Measurements from ENCODE around the gene NR6A1. TPM values are rescaled to one million over a fixed set of nuclear protein-coding genes. Genes with fewer than 3 reads are reported as not detected.

The NR6A1 gene
- total RNA-seq, 1 experiment from 2014 or later: 164 TPM

GRCh38 chr9:124468061-124468740, 302.9 kb downstream of the NR6A1 start (continued):
- TF ChIP-seq, protein P1, sequence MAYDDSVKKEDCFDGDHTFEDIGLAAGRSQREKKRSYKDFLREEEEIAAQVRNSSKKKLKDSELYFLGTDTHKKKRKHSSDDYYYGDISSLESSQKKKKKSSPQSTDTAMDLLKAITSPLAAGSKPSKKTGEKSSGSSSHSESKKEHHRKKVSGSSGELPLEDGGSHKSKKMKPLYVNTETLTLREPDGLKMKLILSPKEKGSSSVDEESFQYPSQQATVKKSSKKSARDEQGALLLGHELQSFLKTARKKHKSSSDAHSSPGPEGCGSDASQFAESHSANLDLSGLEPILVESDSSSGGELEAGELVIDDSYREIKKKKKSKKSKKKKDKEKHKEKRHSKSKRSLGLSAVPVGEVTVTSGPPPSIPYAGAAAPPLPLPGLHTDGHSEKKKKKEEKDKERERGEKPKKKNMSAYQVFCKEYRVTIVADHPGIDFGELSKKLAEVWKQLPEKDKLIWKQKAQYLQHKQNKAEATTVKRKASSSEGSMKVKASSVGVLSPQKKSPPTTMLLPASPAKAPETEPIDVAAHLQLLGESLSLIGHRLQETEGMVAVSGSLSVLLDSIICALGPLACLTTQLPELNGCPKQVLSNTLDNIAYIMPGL (CRISPR knock-in tag; IDR thresholded peaks at IDR 0.05): no peak
- TF ChIP-seq FOXP4 (CRISPR knock-in tag; IDR thresholded peaks at IDR 0.05) (no peak), GTF2I (CRISPR knock-in tag; conservative IDR thresholded peaks at IDR 0.05) (no peak), FOXK1 (CRISPR knock-in tag; IDR thresholded peaks at IDR 0.05) (no peak), NR2C2 (CRISPR knock-in tag; IDR thresholded peaks at IDR 0.05) (no peak), ZNF423 (CRISPR knock-in tag; IDR thresholded peaks at IDR 0.05) (no peak), MYBL2 (CRISPR knock-in tag; IDR thresholded peaks at IDR 0.05) (no peak), ZBTB21 (CRISPR knock-in tag; IDR thresholded peaks at IDR 0.05; ENCODE audit: borderline replicate concordance) (no peak), PRRX2 (CRISPR knock-in tag; IDR thresholded peaks at IDR 0.05) (no peak)
- TF ChIP-seq, protein P2, sequence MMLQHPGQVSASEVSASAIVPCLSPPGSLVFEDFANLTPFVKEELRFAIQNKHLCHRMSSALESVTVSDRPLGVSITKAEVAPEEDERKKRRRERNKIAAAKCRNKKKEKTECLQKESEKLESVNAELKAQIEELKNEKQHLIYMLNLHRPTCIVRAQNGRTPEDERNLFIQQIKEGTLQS (CRISPR knock-in tag; conservative IDR thresholded peaks at IDR 0.05): no peak

GRCh38 chr9:124467410-124468060, 303.6 kb downstream of the NR6A1 start:
- H3K4me3 Mint-ChIP-seq: no peak overlapping the region
- no peaks in the 10 kb centered on the region for H3K9me3 Mint-ChIP-seq
- H3K36me3 Mint-ChIP-seq: no peaks in the 10 kb centered on the region
- DNase-seq (ENCODE audit: low spot score): no peak
- POLR2A ChIA-PET: no interaction called here
- TF ChIP-seq ZNF232 (CRISPR knock-in tag; IDR thresholded peaks at IDR 0.05) (no peak), AR (CRISPR knock-in tag; IDR thresholded peaks at IDR 0.05) (no peak), SMAD4 (CRISPR knock-in tag; IDR thresholded peaks at IDR 0.05) (no peak), SOX15 (CRISPR knock-in tag; IDR thresholded peaks at IDR 0.05) (no peak), PRRX2 (CRISPR knock-in tag; IDR thresholded peaks at IDR 0.05) (no peak), ZNF396 (CRISPR knock-in tag; IDR thresholded peaks at IDR 0.05; ENCODE audit: borderline replicate concordance) (no peak), NR3C1 (CRISPR knock-in tag; conservative IDR thresholded peaks at IDR 0.05; ENCODE audit: low read depth) (no peak), ZNF416 (CRISPR knock-in tag; IDR thresholded peaks at IDR 0.05) (no peak), RORB (CRISPR knock-in tag; IDR thresholded peaks at IDR 0.05) (no peak), ATF1 (CRISPR knock-in tag; IDR thresholded peaks at IDR 0.05) (no peak), GTF2I (CRISPR knock-in tag; conservative IDR thresholded peaks at IDR 0.05) (no peak), JUN (CRISPR knock-in tag; IDR thresholded peaks at IDR 0.05) (no peak), TEAD1 (CRISPR knock-in tag; IDR thresholded peaks at IDR 0.05) (no peak), CDX4 (CRISPR knock-in tag; IDR thresholded peaks at IDR 0.05; ENCODE audit: borderline replicate concordance) (no peak), FOXJ3 (CRISPR knock-in tag; IDR thresholded peaks at IDR 0.05; ENCODE audit: borderline replicate concordance) (no peak)
- TF ChIP-seq, protein P3, sequence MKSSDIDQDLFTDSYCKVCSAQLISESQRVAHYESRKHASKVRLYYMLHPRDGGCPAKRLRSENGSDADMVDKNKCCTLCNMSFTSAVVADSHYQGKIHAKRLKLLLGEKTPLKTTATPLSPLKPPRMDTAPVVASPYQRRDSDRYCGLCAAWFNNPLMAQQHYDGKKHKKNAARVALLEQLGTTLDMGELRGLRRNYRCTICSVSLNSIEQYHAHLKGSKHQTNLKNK (CRISPR knock-in tag; IDR thresholded peaks at IDR 0.05): no peak
- TF ChIP-seq, protein P4, sequence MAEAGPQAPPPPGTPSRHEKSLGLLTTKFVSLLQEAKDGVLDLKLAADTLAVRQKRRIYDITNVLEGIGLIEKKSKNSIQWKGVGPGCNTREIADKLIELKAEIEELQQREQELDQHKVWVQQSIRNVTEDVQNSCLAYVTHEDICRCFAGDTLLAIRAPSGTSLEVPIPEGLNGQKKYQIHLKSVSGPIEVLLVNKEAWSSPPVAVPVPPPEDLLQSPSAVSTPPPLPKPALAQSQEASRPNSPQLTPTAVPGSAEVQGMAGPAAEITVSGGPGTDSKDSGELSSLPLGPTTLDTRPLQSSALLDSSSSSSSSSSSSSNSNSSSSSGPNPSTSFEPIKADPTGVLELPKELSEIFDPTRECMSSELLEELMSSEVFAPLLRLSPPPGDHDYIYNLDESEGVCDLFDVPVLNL (CRISPR knock-in tag; IDR thresholded peaks at IDR 0.05; ENCODE audit: borderline replicate concordance, low read depth): no peak
- no peaks in the 10 kb centered on the region; the same call in none of the 2 replicates for H3K27me3 Mint-ChIP-seq (ENCODE audit: low read depth)
- H3K27ac Mint-ChIP-seq: no peak overlapping the region
- CTCF ChIA-PET: no interaction called here
- no peaks in the 10 kb centered on the region for H3K4me1 Mint-ChIP-seq
- no peak for ATAC-seq

All from WTC11 (cell line).